SH-SY5Y (cell line): ENCODE data around the gene SPRR2B.

Experiments
- GATA2 ChIP-seq: IDR thresholded peaks from 2 replicates; pipeline ENCODE4 v1.6.1; 2011; ENCODE audit warnings: mild to moderate bottlenecking, low read depth, low read length
- GATA3 ChIP-seq: IDR thresholded peaks from 2 replicates; pipeline ENCODE4 v1.6.1; 2011; ENCODE audit warnings: low read depth, mild to moderate bottlenecking, low read length, moderate library complexity

DNA sequence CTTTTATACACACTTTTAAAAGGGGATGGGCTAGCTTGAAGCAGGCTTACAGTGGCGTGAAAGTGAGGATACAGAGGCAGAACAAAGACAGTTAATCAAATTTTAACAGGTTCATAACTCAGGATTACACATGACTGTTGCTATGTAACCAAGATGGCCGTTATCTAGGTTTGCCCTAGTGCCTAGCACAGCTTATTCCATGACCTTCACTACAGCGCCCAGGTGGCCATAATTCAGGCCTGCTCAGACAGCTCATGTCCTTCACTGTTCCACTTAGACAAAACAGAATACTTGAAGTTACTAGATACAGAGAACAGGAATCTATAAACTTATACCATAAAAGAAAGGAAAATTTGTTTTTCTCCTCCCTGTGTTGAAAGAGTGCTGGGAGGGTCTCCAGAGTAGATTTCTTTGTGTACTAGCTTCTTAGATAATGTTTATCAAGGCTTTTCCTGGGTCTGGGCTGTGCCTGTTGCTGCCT lies 48.1 kb upstream of the SPRR2B start:
- TF ChIP-seq GATA2 (no peak), GATA3 (no peak)
